ENCODE results near the gene PDGFA.

- TF ChIP-seq CTCF (IDR thresholded peaks at IDR 0.05; ENCODE audit: low read depth, low read length, poor library complexity, severe bottlenecking) (no peak), EZH2phosphoT487 (IDR thresholded peaks at IDR 0.05; ENCODE audit: borderline replicate concordance, low read length) (no peak)
These were observed 36.0 kb upstream of the PDGFA start for GRCh38 chr7:555551-556160.

Measured in DOHH2 (cell line).